ENCODE results near the gene ELFN2. TPM values are rescaled to one million over a fixed set of nuclear protein-coding genes. Genes with fewer than 3 reads are reported as not detected.

ELFN2 gene
- total and polyA plus RNA-seq, 2 of the 13 experiments (the other 11 are each of a cell fraction or from before 2014, with no cell fraction given), result 0.01 TPM; not detected in 1

GRCh38 chr22:37386441-37386840 is 40.8 kb downstream of the ELFN2 start:
- CTCF ChIA-PET (ENCODE audit: low intra/inter-chr PET ratio, low total read pairs), result no interaction called here
- WGBS (ENCODE audit: low lambda C conversion rate), result 49% methylated on average over 15 of the region's 19 CpGs
- BruUV-seq (replicated peaks), result no TSS peak

More at GRCh38 chr22:37386441-37386840, 40.8 kb downstream of the ELFN2 start:
- Histone ChIP-seq H3K36me3 (replicated peaks in 1 of 2; ENCODE audit: control insufficient read depth in 1 of 2, insufficient read depth in 2 of 2, low read length in 2 of 2) (no peaks in the 10 kb centered on the region), H3K4me1 (ENCODE audit: insufficient read depth, low read length) (no peaks in the 10 kb centered on the region), H3K9me3 (ENCODE audit: low read length) (no peaks in the 10 kb centered on the region), H3K4me3 (replicated peaks in 1 of 3; ENCODE audit: insufficient read depth in 1 of 3, low read depth in 2 of 3, low read length in 3 of 3) (no peak overlapping the region), H3K4me2 (ENCODE audit: low read depth, low read length) (no peak overlapping the region), H3K9ac (ENCODE audit: insufficient read depth, low read depth, low read length) (no peak overlapping the region), H3K27me3 (ENCODE audit: control insufficient read depth in 1 of 2, insufficient read depth in 2 of 2, low read length in 2 of 2) (peaks cover 1 to 10% of the 10 kb centered on the region in 2 experiments; a peak in 2 of 5 replicates), H3K27ac (ENCODE audit: extremely low read length, insufficient read depth, low read length) (no peak overlapping the region), H4K20me1 (ENCODE audit: insufficient read depth, low read length) (0 out of 2 replicates have a peak, but pooled peaks cover 2% of the 10 kb centered on the region), H3K79me2 (ENCODE audit: insufficient read depth, low read length) (no peaks in the 10 kb centered on the region), H2AFZ (ENCODE audit: low read length) (no peak overlapping the region)
- FAIRE-seq (no peak), DNase-seq (ENCODE audit: low spot score) (no peak), ATAC-seq (no peak)
- TF ChIP-seq SIN3B (IDR thresholded peaks at IDR 0.05; ENCODE audit: low read length) (no peak), TP53 (CRISPR knock-in tag; conservative IDR thresholded peaks at IDR 0.05) (no peak), ETV5 (CRISPR knock-in tag; IDR thresholded peaks at IDR 0.05; ENCODE audit: borderline replicate concordance) (no peak), ZBTB4 (CRISPR knock-in tag; IDR thresholded peaks at IDR 0.05; ENCODE audit: borderline replicate concordance) (no peak), ZNF580 (CRISPR knock-in tag; IDR thresholded peaks at IDR 0.05; ENCODE audit: borderline replicate concordance, low read depth) (no peak), ZNF543 (CRISPR knock-in tag; IDR thresholded peaks at IDR 0.05) (no peak), ZNF10 (CRISPR knock-in tag; IDR thresholded peaks at IDR 0.05; ENCODE audit: borderline replicate concordance, low read depth) (no peak), ZNF83 (CRISPR knock-in tag; IDR thresholded peaks at IDR 0.05; ENCODE audit: borderline replicate concordance) (no peak), PRDM4 (CRISPR knock-in tag; IDR thresholded peaks at IDR 0.05; ENCODE audit: borderline replicate concordance) (no peak), ZNF841 (CRISPR knock-in tag; IDR thresholded peaks at IDR 0.05; ENCODE audit: borderline replicate concordance) (no peak), PHF8 (CRISPR knock-in tag; IDR thresholded peaks at IDR 0.05) (no peak), PAXIP1 (CRISPR knock-in tag; conservative IDR thresholded peaks at IDR 0.05) (no peak)
- POLR2A ChIA-PET, result no interaction called here
- intact Hi-C loops (cut with micrococcal nuclease; ENCODE audit: unreplicated experiment), result no loop called here
- in situ Hi-C loops (cut with HindIII; ENCODE audit: extremely low pct_ligation_motif_present, low pct_unique_long_range_greater_than_20kb), result no loop called here

Measured in HepG2 (cell line).